PC-3 (cell line): Measurements from ENCODE around the gene OTOP1. TPM values are rescaled to one million over a fixed set of nuclear protein-coding genes. Genes with fewer than 3 reads are reported as not detected.

Experiments
- ATAC-seq: fragments of 200-7000 bp; cut with Tn5 transposase; 2 replicates; pipeline ENCODE4 v1.9.1; 2020; ENCODE audit warnings: mild to moderate bottlenecking, moderate library complexity
- BruUV-seq: library from RNA; stranded (reverse); fragments of 400-500 nt; replicated peaks from 2 replicates; lab custom pipeline; 2021; lab: Mats Ljungman, UMichigan
- CTCF ChIA-PET: fragments of 300-600 bp; sonication (Branson Sonifier 250); formaldehyde crosslinking; loops from one replicate; lab custom pipeline; 2022; ENCODE audit warnings: antibody characterized with exemption; lab: Charles Lee
- POLR2A ChIA-PET: fragments of 300-600 bp; sonication (Branson Sonifier 250); formaldehyde crosslinking; loops from one replicate; lab custom pipeline; 2022; ENCODE audit warnings: antibody characterized with exemption; ENCODE audit not compliant: unreplicated experiment; lab: Charles Lee
- DNase-seq: peaks from one replicate; pipeline ENCODE4 v3.0.0-alpha.2; 2015
- H2AFZ ChIP-seq: fragments of 300-600 bp; sonication (generic); 2 replicates; pipeline ENCODE4 v1.6.0; 2016; ENCODE audit warnings: antibody characterized with exemption, low read length
- H3F3A ChIP-seq: fragments of 300-600 bp; sonication (generic); one replicate; pipeline ENCODE4 v1.6.0; 2017; ENCODE audit warnings: antibody characterized with exemption, low read length, control low read depth, mild to moderate bottlenecking; ENCODE audit not compliant: unreplicated experiment
- H3K27ac ChIP-seq: fragments of 300-600 bp; sonication (generic); 2 replicates; pipeline ENCODE4 v1.5.1; 2016; ENCODE audit warnings: mild to moderate bottlenecking, low read length
- H3K27me3 ChIP-seq: fragments of 300-600 bp; sonication (generic); 2 replicates; pipeline ENCODE4 v1.6.1; 2016; ENCODE audit warnings: low read length, mixed read lengths
- H3K36me3 ChIP-seq: fragments of 300-600 bp; sonication (generic); 2 replicates; pipeline ENCODE4 v1.6.1; 2016; ENCODE audit warnings: low read depth, mixed run types, low read length, mixed read lengths
- H3K4me1 ChIP-seq: fragments of 300-600 bp; sonication (generic); 2 replicates; pipeline ENCODE4 v1.5.1; 2016; ENCODE audit warnings: low read length; ENCODE audit not compliant: insufficient read depth
- H3K4me2 ChIP-seq: fragments of 300-600 bp; sonication (generic); 2 replicates; pipeline ENCODE4 v1.6.0; 2016; ENCODE audit warnings: low read length
- H3K4me3 ChIP-seq: fragments of 300-600 bp; sonication (generic); 2 replicates; pipeline ENCODE4 v1.5.1; 2016; ENCODE audit warnings: mild to moderate bottlenecking, low read length, mixed read lengths
- H3K79me2 ChIP-seq: fragments of 300-600 bp; sonication (generic); 2 replicates; pipeline ENCODE4 v1.6.1; 2017; ENCODE audit warnings: low read length, mixed read lengths
- H3K9ac ChIP-seq: fragments of 300-600 bp; sonication (generic); 2 replicates; pipeline ENCODE4 v1.6.0; 2016; ENCODE audit warnings: mild to moderate bottlenecking, low read length
- H3K9me2 ChIP-seq: fragments of 300-600 bp; sonication (generic); replicated peaks from 2 replicates; pipeline ENCODE4 v1.6.1; 2016; ENCODE audit warnings: mixed run types, low read length, mixed read lengths
- H3K9me3 ChIP-seq: fragments of 300-600 bp; sonication (generic); 2 replicates; pipeline ENCODE4 v1.6.1; 2016; ENCODE audit warnings: low read length, mixed read lengths
- H4K20me1 ChIP-seq: fragments of 300-600 bp; sonication (generic); 2 replicates; pipeline ENCODE4 v1.6.1; 2016; ENCODE audit warnings: low read length, mixed read lengths
- CTCF ChIP-seq: fragments of 300-600 bp; sonication (generic); conservative IDR thresholded peaks from 2 replicates; pipeline ENCODE4 v1.5.1; 2017; ENCODE audit warnings: antibody characterized with exemption, low read depth, mild to moderate bottlenecking, low read length
- EZH2 ChIP-seq: fragments of 300-600 bp; sonication (generic); IDR thresholded peaks from one replicate; pipeline ENCODE4 v1.6.1; 2017; ENCODE audit warnings: antibody characterized with exemption, mild to moderate bottlenecking, low read length; ENCODE audit not compliant: unreplicated experiment
- EZH2phosphoT487 ChIP-seq: fragments of 300-600 bp; sonication (generic); IDR thresholded peaks from 2 replicates; pipeline ENCODE4 v1.6.1; 2018; ENCODE audit warnings: mild to moderate bottlenecking, antibody characterized with exemption, low read length, borderline replicate concordance
- intact Hi-C: fragments of 100-400 bp; cut with micrococcal nuclease; formaldehyde crosslinking; loops from 2 replicates; pipeline ENCODE4 v1.9.0; 2023
- total RNA-seq: library from RNA; depleted of rRNA; stranded (reverse); fragments of >200 nt; gene quantifications from 2 replicates; pipeline ENCODE4 v1.2.3, GENCODE V29; 2014

OTOP1 gene
- total RNA-seq, 1 experiment from 2014 or later: not detected

- H2AFZ ChIP-seq: no peak overlapping the region
- no peak overlapping the region for H3K4me3 ChIP-seq
- H3K9ac ChIP-seq: no peak overlapping the region
- H3K9me3 ChIP-seq: no peaks in the 10 kb centered on the region
- peaks cover 12% of the 10 kb centered on the region for H3K4me1 ChIP-seq
- H3F3A ChIP-seq: no peaks in the 10 kb centered on the region
- ChIA-PET POLR2A (no interaction called here), CTCF (no interaction called here)
- ATAC-seq (no peak), DNase-seq (no peak)
- H3K9me2 ChIP-seq: no peaks in the 10 kb centered on the region
- H3K27ac ChIP-seq: no peak overlapping the region
- no peaks in the 10 kb centered on the region for H3K36me3 ChIP-seq
- H3K4me2 ChIP-seq: no peak overlapping the region
- H3K27me3 ChIP-seq: peaks cover 27% of the 10 kb centered on the region; the same call in 1 of the 2 replicates
- H3K79me2 ChIP-seq: no peaks in the 10 kb centered on the region
- TF ChIP-seq CTCF: no peak
- TF ChIP-seq EZH2: no peak
- TF ChIP-seq EZH2phosphoT487: no peak
- BruUV-seq: no TSS peak
- H4K20me1 ChIP-seq: no peaks in the 10 kb centered on the region
- intact Hi-C loops: no loop called here
Observed at GRCh38 chr4:4206204-4206603, 20.5 kb downstream of the OTOP1 start.

- no peaks in the 10 kb centered on the region for H3K9me3 ChIP-seq
- H2AFZ ChIP-seq: no peak overlapping the region
- H3K27ac ChIP-seq: no peak overlapping the region
- no peak overlapping the region for H3K4me3 ChIP-seq
- H3K27me3 ChIP-seq: peaks cover 19% of the 10 kb centered on the region; the same call in 1 of the 2 replicates
- DNase-seq: no peak
- no peaks in the 10 kb centered on the region for H4K20me1 ChIP-seq
- no peak overlapping the region for H3K4me2 ChIP-seq
- POLR2A ChIA-PET: no interaction called here
- intact Hi-C loops: no loop called here
- TF ChIP-seq EZH2 (no peak), CTCF (no peak), EZH2phosphoT487 (no peak)
- ATAC-seq: no peak
- CTCF ChIA-PET: no interaction called here
- H3K9ac ChIP-seq: no peak overlapping the region
- H3F3A ChIP-seq: no peaks in the 10 kb centered on the region
- H3K9me2 ChIP-seq: no peaks in the 10 kb centered on the region
- no TSS peak for BruUV-seq
- no peaks in the 10 kb centered on the region for H3K79me2 ChIP-seq
- peaks cover 12% of the 10 kb centered on the region for H3K4me1 ChIP-seq
- H3K36me3 ChIP-seq: no peaks in the 10 kb centered on the region
Observed at GRCh38 chr4:4204401-4204745, 22.4 kb downstream of the OTOP1 start.

- no peak for TF ChIP-seq EZH2
- TF ChIP-seq CTCF: no peak
- TF ChIP-seq EZH2phosphoT487: no peak
- Histone ChIP-seq H3K9ac (no peak overlapping the region), H3K4me1 (peaks cover 12% of the 10 kb centered on the region), H3K27ac (0 out of 2 replicates have a peak overlapping the region, but pooled peaks have one; percentile 13), H3F3A (no peaks in the 10 kb centered on the region), H3K4me3 (no peak overlapping the region), H3K79me2 (no peaks in the 10 kb centered on the region), H2AFZ (no peak overlapping the region), H3K9me2 (no peaks in the 10 kb centered on the region), H3K27me3 (peaks cover 17% of the 10 kb centered on the region; the same call in 1 of the 2 replicates), H4K20me1 (no peaks in the 10 kb centered on the region), H3K4me2 (peak overlapping the region; percentile 44), H3K36me3 (no peaks in the 10 kb centered on the region), H3K9me3 (no peaks in the 10 kb centered on the region)
- DNase-seq (peak; percentile 48), ATAC-seq (no peak)
- no TSS peak for BruUV-seq
- CTCF ChIA-PET: no interaction called here
- intact Hi-C loops: no loop called here
- POLR2A ChIA-PET: no interaction called here
Observed at GRCh38 chr4:4203688-4204400, 22.9 kb downstream of the OTOP1 start.
